Mucosa of descending colon (tissue), 3 donors: ENCODE data around the gene ABHD6. TPM values are rescaled to one million over a fixed set of nuclear protein-coding genes. Genes with fewer than 3 reads are reported as not detected.

Source experiments
- ATAC-seq: fragments of 200-7000 bp; cut with Tn5 transposase; one replicate; pipeline ENCODE4 v1.9.1; 2020; ENCODE audit warnings: mild to moderate bottlenecking, moderate library complexity
- DNase-seq, 3 donors: peaks; one replicate each; pipeline ENCODE4 v3.0.0-alpha.2; 2020
- H3K36me3 ChIP-seq: fragments of 200-600 bp; one replicate; pipeline ENCODE4 v1.8.0; 2021; ENCODE audit warnings: low read depth, mild to moderate bottlenecking
- H3K4me1 ChIP-seq: fragments of 200-600 bp; one replicate; pipeline ENCODE4 v1.8.0; 2021; ENCODE audit warnings: low read depth, mild to moderate bottlenecking
- H3K4me3 ChIP-seq: fragments of 200-600 bp; one replicate; pipeline ENCODE4 v1.8.0; 2021; ENCODE audit warnings: mild to moderate bottlenecking
- H3K9me3 ChIP-seq: fragments of 200-600 bp; one replicate; pipeline ENCODE4 v1.8.0; 2021; ENCODE audit warnings: mild to moderate bottlenecking
- CTCF ChIP-seq: fragments of 200-600 bp; IDR thresholded peaks from one replicate; pipeline ENCODE4 v1.8.0; 2022; ENCODE audit warnings: antibody characterized with exemption, mild to moderate bottlenecking
- intact Hi-C, 2 donors: fragments of 100-400 bp; cut with DNase I in 1 of 2; cut with micrococcal nuclease in 1 of 2; formaldehyde crosslinking; loops; one replicate each; pipeline versions ENCODE4 v1.11.0 to v1.11.1; 2022; cut with DNase I, micrococcal nuclease
- total RNA-seq, 3 donors: library from RNA; stranded (reverse); fragmentation: NEBNext Ultra II Directional in 2 of 3; extraction: Animal tissue kit (Norgen Biotek cat#: 25700) in 2 of 3; gene quantifications; one replicate each; pipeline versions ENCODE4 v1.2.1 to v1.2.4, GENCODE V29; 2021 to 2023
- donor health status: DM: no; HTN: no; CAD: no; lungs with moderate emphysema.
- donor health status: DM: no; HTN: no; CAD: no.
- donor health status: DM: no; HTN: yes; CAD: no.

Gene ABHD6
- total RNA-seq, 3 donors from 2014 or later: 25.7 to 38.4 (median 26.7) TPM

GRCh38 chr3:58298190-58298589 lies 60.6 kb downstream of the ABHD6 start:
- peak; percentile 40 for ATAC-seq
- no peaks in the 10 kb centered on the region for H3K4me1 ChIP-seq
- no peak overlapping the region for H3K4me3 ChIP-seq
- H3K36me3 ChIP-seq: no peaks in the 10 kb centered on the region
- DNase-seq: no peak
- TF ChIP-seq CTCF: no peak
- H3K9me3 ChIP-seq: no peaks in the 10 kb centered on the region
- intact Hi-C loops: loop anchor here in 1 of 2 donors (5.0 kb wide), 1 partner anchor 111 kb away; no protein-coding TSS in a partner anchor

GRCh38 chr3:58299075-58299474 lies 61.5 kb downstream of the ABHD6 start:
- no peak for ATAC-seq
- intact Hi-C loops: loop anchor here in 1 of 2 donors (5.0 kb wide), 1 partner anchor 112 kb away; no protein-coding TSS in a partner anchor
- Histone ChIP-seq H3K4me3 (no peak overlapping the region), H3K36me3 (no peaks in the 10 kb centered on the region), H3K4me1 (no peaks in the 10 kb centered on the region), H3K9me3 (no peaks in the 10 kb centered on the region)
- TF ChIP-seq CTCF: no peak
- no peak for DNase-seq

GRCh38 chr3:58299839-58300516 lies 62.4 kb downstream of the ABHD6 start:
- no peak for TF ChIP-seq CTCF
- H3K9me3 ChIP-seq: no peaks in the 10 kb centered on the region
- DNase-seq: no peak
- H3K36me3 ChIP-seq: no peaks in the 10 kb centered on the region
- intact Hi-C loops: loop anchor here (5.0 kb wide), 1 partner anchor 113 kb away; no protein-coding TSS in a partner anchor
- no peaks in the 10 kb centered on the region for H3K4me1 ChIP-seq
- ATAC-seq: no peak
- no peak overlapping the region for H3K4me3 ChIP-seq

GRCh38 chr3:58305882-58306711 lies 68.5 kb downstream of the ABHD6 start, which contains the start of the genes HTD2 and RPP14:
Gene HTD2, plus strand, starts transcription at chr3:58306520. Its CDS starts 11,094 bp downstream, at chr3:58317614.
Gene RPP14, plus strand, starts transcription at chr3:58306245. Its CDS starts 4,085 bp downstream, at chr3:58310330.
- ATAC-seq: peak; percentile 97
- Histone ChIP-seq H3K36me3 (no peaks in the 10 kb centered on the region), H3K9me3 (no peaks in the 10 kb centered on the region), H3K4me1 (peaks cover 23% of the 10 kb centered on the region), H3K4me3 (peak within 1 kb of the TSS; percentile 56)
- TF ChIP-seq CTCF: peak; percentile 98
- peak; percentile 99 for DNase-seq
- intact Hi-C loops: no loop called here

- Histone ChIP-seq H3K9me3 (no peaks in the 10 kb centered on the region), H3K4me3 (no peak overlapping the region), H3K4me1 (peaks cover 23% of the 10 kb centered on the region), H3K36me3 (no peaks in the 10 kb centered on the region)
- intact Hi-C loops: no loop called here
- DNase-seq (peak in 1 of 3 donors; percentile 82), ATAC-seq (peak; percentile 9)
- no peak for TF ChIP-seq CTCF
Measured at GRCh38 chr3:58307639-58308215, 70.1 kb downstream of the ABHD6 start.
